ENCODE results near the gene SYT7.

SYT7 gene

DNA sequence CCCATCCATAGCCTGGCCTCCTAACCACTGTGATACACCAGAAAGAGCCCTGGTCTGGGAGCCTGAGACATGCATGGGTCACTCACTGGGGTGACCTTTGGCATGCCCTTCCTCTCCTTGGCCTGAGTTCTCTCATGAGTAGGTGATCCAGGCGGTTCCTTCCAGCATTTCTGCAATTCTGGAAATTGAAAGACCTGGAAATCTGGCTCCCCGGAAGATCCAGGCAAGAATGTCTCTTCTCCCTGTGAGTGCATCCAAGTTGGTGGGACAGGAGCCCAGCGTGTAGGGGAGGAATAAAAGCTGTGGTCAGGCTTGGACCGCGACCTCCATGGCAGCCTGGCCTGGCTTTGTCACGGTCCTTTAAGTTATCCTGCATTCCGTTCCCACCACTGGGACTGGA is 16.1 kb upstream of the SYT7 start:
- 90% methylated on average over 7 of the region's 7 CpGs for WGBS, 2 experiments
- Histone ChIP-seq H3K27me3 (ENCODE audit: control insufficient read depth, insufficient read depth, low read length, poor library complexity, severe bottlenecking) (peaks cover 11% of the 10 kb centered on the region), H3K4me3 (ENCODE audit: insufficient read depth, low read depth, low read length) (no peak overlapping the region), H3K9me3 (ENCODE audit: control insufficient read depth, low read length) (no peaks in the 10 kb centered on the region), H3K36me3 (ENCODE audit: control insufficient read depth, insufficient read depth, low read length) (no peaks in the 10 kb centered on the region), H3K27ac (ENCODE audit: insufficient read depth, low read depth, low read length, poor library complexity, severe bottlenecking) (no peak overlapping the region), H3K4me1 (ENCODE audit: control insufficient read depth, insufficient read depth, low read length) (peaks cover 11% of the 10 kb centered on the region)

DNA sequence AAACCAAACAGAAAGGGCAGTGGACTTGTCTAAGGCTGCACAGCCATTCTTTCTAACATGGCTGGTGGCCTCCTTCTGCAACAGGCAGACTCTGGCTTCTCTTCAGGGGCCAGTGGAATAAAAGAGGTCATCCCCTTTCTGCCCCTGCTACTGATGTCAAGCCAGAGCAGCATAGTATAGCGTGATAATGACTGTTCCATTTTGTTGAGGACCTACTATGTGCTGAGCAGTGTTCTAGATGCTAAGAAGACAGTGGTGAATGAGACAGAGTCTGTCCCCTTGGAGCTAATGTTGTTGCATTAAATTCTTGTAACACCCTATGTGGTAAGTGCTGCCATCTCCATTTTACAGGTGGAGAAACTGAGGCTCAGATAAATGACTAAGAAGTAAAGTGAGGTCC is 15.7 kb upstream of the SYT7 start:
- 96 to 98% methylated on average over 1 of the region's 1 CpG for WGBS, 2 experiments
- Histone ChIP-seq H3K4me1 (ENCODE audit: control insufficient read depth, insufficient read depth, low read length) (peaks cover 11% of the 10 kb centered on the region), H3K27me3 (ENCODE audit: control insufficient read depth, insufficient read depth, low read length, poor library complexity, severe bottlenecking) (peaks cover 11% of the 10 kb centered on the region), H3K27ac (ENCODE audit: insufficient read depth, low read depth, low read length, poor library complexity, severe bottlenecking) (no peak overlapping the region), H3K36me3 (ENCODE audit: control insufficient read depth, insufficient read depth, low read length) (no peaks in the 10 kb centered on the region), H3K4me3 (ENCODE audit: insufficient read depth, low read depth, low read length) (no peak overlapping the region), H3K9me3 (ENCODE audit: control insufficient read depth, low read length) (no peaks in the 10 kb centered on the region)

DNA sequence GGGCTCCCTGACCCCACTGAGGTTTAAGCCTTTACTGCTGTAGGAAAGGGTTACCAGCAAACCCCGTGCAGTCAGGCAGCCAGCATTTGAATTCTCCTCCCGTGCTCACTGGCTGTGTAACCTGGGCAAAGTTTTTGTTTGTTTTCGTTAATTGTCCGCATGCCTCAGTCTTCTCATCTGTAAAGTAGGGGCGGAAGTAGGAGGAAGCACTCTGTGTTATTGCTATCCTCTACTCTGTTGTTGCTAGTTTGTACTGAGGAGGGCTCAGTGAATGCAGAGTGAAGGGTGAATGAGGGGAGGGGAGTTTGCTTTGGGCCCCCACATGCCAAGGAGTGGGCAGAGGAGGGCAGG is 14.0 kb upstream of the SYT7 start:
- 81% methylated on average over 5 of the region's 5 CpGs for WGBS, 2 experiments
- peaks cover 7% of the 10 kb centered on the region for H3K27me3 ChIP-seq (ENCODE audit: control insufficient read depth, insufficient read depth, low read length, poor library complexity, severe bottlenecking)

DNA sequence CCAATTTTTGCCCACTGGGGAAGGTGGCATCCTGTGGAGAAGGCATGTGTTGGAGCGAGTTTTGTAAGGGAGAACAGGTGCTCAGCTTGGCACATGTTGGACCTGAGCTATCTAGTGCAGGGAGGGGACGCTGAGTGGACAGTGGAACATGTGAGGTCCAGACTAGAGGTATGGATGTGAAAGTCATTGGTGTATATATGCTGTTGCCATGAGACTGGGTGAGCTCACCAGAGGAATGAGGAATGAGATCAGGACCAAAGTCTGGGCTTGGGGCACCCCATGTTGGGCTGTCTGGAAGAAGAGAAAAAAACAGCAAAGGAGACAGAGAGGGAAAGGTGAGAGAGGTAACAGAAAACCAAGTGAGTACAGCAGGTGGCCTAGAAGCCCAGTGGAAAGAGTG is 12.3 kb upstream of the SYT7 start:
- H3K36me3 ChIP-seq (ENCODE audit: control insufficient read depth, insufficient read depth, low read length), result no peaks in the 10 kb centered on the region
- 95% methylated on average over 2 of the region's 2 CpGs for WGBS, 2 experiments
- H3K4me1 ChIP-seq (ENCODE audit: control insufficient read depth, insufficient read depth, low read length), result peaks cover 21% of the 10 kb centered on the region
- H3K27me3 ChIP-seq (ENCODE audit: control insufficient read depth, insufficient read depth, low read length, poor library complexity, severe bottlenecking), result peaks cover 18% of the 10 kb centered on the region
- H3K4me3 ChIP-seq (ENCODE audit: insufficient read depth, low read depth, low read length), result no peak overlapping the region
- no peak overlapping the region for H3K27ac ChIP-seq (ENCODE audit: insufficient read depth, low read depth, low read length, poor library complexity, severe bottlenecking)
- no peaks in the 10 kb centered on the region for H3K9me3 ChIP-seq (ENCODE audit: control insufficient read depth, low read length)

More for the DNA sequence above, 14.0 kb upstream of the SYT7 start:
- H3K4me1 ChIP-seq (ENCODE audit: control insufficient read depth, insufficient read depth, low read length), result peaks cover 11% of the 10 kb centered on the region
- no peak overlapping the region for H3K4me3 ChIP-seq (ENCODE audit: insufficient read depth, low read depth, low read length)
- H3K27ac ChIP-seq (ENCODE audit: insufficient read depth, low read depth, low read length, poor library complexity, severe bottlenecking), result no peak overlapping the region
- H3K9me3 ChIP-seq (ENCODE audit: control insufficient read depth, low read length), result no peaks in the 10 kb centered on the region
- no peaks in the 10 kb centered on the region for H3K36me3 ChIP-seq (ENCODE audit: control insufficient read depth, insufficient read depth, low read length)

DNA sequence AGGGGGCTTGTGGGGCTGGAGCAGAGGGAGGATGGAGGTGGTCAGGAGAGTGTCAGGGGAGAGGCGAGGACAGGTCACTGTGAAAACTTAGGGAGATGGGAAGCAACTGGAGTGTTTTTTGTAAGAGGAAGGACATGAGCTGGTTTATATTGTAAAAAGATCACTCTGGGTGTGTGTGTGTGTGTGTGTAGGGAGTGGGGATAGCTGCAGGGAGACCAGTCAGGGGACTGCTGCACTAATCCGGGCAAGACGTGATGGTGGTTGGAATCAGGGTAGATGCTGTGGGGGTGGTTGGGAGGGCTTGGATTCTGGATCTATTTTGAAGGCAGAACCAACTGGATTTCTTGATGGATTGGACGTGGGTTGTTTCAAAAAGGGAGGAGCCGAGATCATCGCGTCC is 11.3 kb upstream of the SYT7 start:
- Histone ChIP-seq H3K4me1 (ENCODE audit: control insufficient read depth, insufficient read depth, low read length) (peaks cover 13% of the 10 kb centered on the region), H3K9me3 (ENCODE audit: control insufficient read depth, low read length) (no peaks in the 10 kb centered on the region), H3K27ac (ENCODE audit: insufficient read depth, low read depth, low read length, poor library complexity, severe bottlenecking) (no peak overlapping the region), H3K4me3 (ENCODE audit: insufficient read depth, low read depth, low read length) (no peak overlapping the region), H3K36me3 (ENCODE audit: control insufficient read depth, insufficient read depth, low read length) (no peaks in the 10 kb centered on the region), H3K27me3 (ENCODE audit: control insufficient read depth, insufficient read depth, low read length, poor library complexity, severe bottlenecking) (peaks cover 28% of the 10 kb centered on the region)
- 85 to 89% methylated on average over 7 of the region's 7 CpGs for WGBS, 2 experiments

DNA sequence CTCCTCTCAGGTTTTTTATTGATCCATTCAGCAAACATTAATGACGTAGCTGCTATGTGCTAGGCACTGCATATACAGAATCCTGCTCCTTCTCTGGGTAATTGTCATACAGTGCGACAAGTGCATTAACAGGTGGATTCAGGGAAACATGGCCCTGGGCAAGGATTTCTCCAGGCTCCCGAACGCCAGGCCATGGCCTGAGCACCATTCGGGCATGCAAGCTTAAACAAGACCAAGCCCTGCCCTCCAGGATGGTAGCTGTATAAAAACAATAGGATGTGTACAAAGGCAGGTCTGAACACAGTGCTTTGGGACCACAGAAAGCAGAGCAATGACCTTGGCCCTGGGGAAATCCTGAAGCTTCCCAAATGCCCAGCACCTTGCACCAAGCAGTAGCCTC is 9.1 kb upstream of the SYT7 start:
- H3K27ac ChIP-seq (ENCODE audit: insufficient read depth, low read depth, low read length, poor library complexity, severe bottlenecking), result no peak overlapping the region
- H3K27me3 ChIP-seq (ENCODE audit: control insufficient read depth, insufficient read depth, low read length, poor library complexity, severe bottlenecking), result peaks cover 45% of the 10 kb centered on the region
- H3K9me3 ChIP-seq (ENCODE audit: control insufficient read depth, low read length), result no peaks in the 10 kb centered on the region
- peaks cover 15% of the 10 kb centered on the region for H3K4me1 ChIP-seq (ENCODE audit: control insufficient read depth, insufficient read depth, low read length)
- H3K36me3 ChIP-seq (ENCODE audit: control insufficient read depth, insufficient read depth, low read length), result no peaks in the 10 kb centered on the region
- 95% methylated on average over 5 of the region's 5 CpGs for WGBS, 2 experiments
- H3K4me3 ChIP-seq (ENCODE audit: insufficient read depth, low read depth, low read length), result no peak overlapping the region

DNA sequence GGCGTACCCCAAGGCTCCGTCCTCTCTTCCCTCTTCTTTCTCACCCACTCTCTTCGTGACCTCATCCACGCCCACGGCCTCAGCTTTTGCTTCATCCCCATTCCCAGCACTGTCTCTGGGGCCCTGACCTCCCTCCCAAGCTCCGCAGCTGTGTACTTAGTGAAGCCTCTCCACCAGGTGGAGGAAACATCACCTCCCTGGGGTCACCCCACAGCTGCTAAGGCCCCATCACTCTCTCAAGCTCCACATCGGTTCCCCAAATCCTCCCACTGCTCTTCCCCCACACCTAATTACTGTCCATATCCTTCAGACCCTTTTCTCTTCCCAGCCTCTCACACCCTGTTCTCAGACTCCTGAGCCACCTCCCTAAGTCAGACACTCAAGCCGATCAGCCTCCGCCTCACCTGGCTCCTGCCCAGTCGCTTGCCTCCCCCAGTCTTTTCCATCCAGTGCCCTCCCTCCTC is 7.9 kb upstream of the SYT7 start:
- WGBS, 2 experiments, result 57 to 60% methylated on average over 10 of the region's 10 CpGs
- no peak overlapping the region for H3K27ac ChIP-seq (ENCODE audit: insufficient read depth, low read depth, low read length, poor library complexity, severe bottlenecking)
- peaks cover 18% of the 10 kb centered on the region for H3K4me1 ChIP-seq (ENCODE audit: control insufficient read depth, insufficient read depth, low read length)
- no peaks in the 10 kb centered on the region for H3K36me3 ChIP-seq (ENCODE audit: control insufficient read depth, insufficient read depth, low read length)
- H3K4me3 ChIP-seq (ENCODE audit: insufficient read depth, low read depth, low read length), result peak overlapping the region; percentile 36
- H3K27me3 ChIP-seq (ENCODE audit: control insufficient read depth, insufficient read depth, low read length, poor library complexity, severe bottlenecking), result peaks cover 45% of the 10 kb centered on the region
- no peaks in the 10 kb centered on the region for H3K9me3 ChIP-seq (ENCODE audit: control insufficient read depth, low read length)

DNA sequence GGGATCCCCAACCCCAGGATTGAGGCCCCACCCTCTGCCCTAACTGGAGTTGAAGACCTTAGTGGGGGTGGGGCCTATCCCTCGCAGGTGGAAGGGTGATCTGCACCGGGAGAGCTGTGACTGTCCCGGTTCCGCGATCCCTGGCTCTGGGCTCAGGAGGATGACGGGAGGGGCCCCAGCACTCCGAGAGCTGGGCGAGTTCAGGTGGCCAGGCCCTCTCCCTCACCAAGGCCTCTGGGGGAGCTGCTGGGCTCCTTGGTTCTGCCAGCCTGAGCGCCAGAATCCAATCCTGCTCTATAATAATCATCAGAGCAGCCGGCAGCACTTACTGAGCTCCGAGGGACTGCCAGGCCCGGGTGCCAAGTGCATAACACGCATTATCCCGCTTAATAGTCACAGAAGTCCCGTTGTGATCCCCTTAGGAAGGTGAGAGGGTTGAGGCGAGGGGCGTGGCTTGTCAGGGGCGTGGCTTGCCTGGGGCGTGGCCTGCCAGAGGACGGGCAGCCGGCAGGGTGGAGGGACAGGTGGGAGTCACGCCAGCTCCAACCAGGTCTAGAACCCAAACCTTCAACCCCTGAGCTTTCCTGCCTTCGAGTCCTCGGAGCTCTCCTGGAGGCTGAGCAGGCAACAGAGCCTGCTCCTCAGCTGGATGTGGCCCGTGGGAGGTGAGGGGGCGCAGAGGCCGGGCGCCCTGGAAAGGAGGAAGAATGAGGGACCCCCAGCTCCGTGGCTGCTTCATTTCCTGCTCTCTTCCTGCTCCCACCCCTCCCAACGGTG is 7.3 kb upstream of the SYT7 start:
- no peaks in the 10 kb centered on the region for H3K36me3 ChIP-seq (ENCODE audit: control insufficient read depth, insufficient read depth, low read length)
- H3K27me3 ChIP-seq (ENCODE audit: control insufficient read depth, insufficient read depth, low read length, poor library complexity, severe bottlenecking), result peaks cover 48% of the 10 kb centered on the region
- no peaks in the 10 kb centered on the region for H3K9me3 ChIP-seq (ENCODE audit: control insufficient read depth, low read length)
- no peak overlapping the region for H3K27ac ChIP-seq (ENCODE audit: insufficient read depth, low read depth, low read length, poor library complexity, severe bottlenecking)
- peaks cover 18% of the 10 kb centered on the region for H3K4me1 ChIP-seq (ENCODE audit: control insufficient read depth, insufficient read depth, low read length)
- WGBS, 2 experiments, result 8 to 9% methylated on average over 30 of the region's 30 CpGs
- peak overlapping the region; percentile 36 for H3K4me3 ChIP-seq (ENCODE audit: insufficient read depth, low read depth, low read length)

DNA sequence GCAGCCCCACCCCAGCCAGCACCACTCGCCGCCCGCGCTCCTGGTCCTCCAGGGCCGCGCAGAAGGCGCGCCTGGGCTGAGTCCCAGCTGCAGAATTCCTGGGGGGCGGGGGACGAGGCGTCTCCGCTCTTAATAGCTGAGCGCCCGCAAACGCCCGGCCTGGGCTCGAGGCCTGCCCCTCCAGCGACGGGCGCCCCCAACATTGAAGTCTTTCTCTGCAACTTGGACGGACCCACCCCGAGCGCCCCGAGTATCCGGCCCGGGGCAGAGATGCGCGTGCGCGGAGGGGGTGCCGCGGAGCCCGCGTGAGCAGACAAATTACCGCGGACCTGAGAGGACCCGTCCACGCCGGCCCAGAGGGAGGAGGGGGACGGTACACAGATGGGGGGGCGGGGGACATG is 6.7 kb upstream of the SYT7 start:
- Histone ChIP-seq H3K4me3 (ENCODE audit: insufficient read depth, low read depth, low read length) (peak overlapping the region; percentile 36), H3K36me3 (ENCODE audit: control insufficient read depth, insufficient read depth, low read length) (no peaks in the 10 kb centered on the region), H3K9me3 (ENCODE audit: control insufficient read depth, low read length) (no peaks in the 10 kb centered on the region), H3K27ac (ENCODE audit: insufficient read depth, low read depth, low read length, poor library complexity, severe bottlenecking) (no peak overlapping the region), H3K27me3 (ENCODE audit: control insufficient read depth, insufficient read depth, low read length, poor library complexity, severe bottlenecking) (peaks cover 54% of the 10 kb centered on the region), H3K4me1 (ENCODE audit: control insufficient read depth, insufficient read depth, low read length) (peaks cover 18% of the 10 kb centered on the region)
- 1 to 2% methylated on average over 41 of the region's 41 CpGs for WGBS, 2 experiments

DNA sequence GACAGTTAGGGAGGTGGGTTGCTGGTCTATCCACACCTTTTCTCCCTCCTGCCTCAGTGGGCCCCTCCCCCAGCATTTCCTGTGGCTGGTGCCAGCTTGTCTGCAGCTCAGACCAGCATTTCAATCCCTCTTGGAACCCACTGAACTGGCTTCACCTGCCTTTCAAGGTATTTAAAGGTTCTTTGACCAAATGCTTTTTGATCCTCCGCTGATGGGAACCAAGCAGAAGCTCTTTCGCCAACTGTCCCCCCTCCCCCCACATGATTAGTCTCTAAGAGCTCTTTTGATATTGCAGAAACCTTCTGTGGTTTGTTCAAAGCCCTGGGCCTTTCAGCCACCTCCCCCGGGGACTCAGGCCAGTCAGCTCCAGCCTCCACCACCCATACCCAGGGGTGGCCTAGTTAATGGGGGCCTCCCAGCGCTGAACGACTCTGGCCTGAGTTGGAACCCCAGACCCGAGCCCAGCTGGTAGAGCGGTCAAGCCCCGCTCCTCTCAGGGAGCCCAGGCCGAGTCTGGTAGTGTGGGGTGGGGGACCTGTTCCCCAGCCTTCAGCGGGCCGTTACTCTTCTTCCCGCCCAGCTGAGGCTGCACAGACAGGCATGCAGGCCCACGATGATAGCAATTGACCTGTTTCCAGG is 6.0 kb upstream of the SYT7 start:
- 42 to 45% methylated on average over 13 of the region's 13 CpGs for WGBS, 2 experiments
- Histone ChIP-seq H3K9me3 (ENCODE audit: control insufficient read depth, low read length) (no peaks in the 10 kb centered on the region), H3K36me3 (ENCODE audit: control insufficient read depth, insufficient read depth, low read length) (no peaks in the 10 kb centered on the region), H3K27me3 (ENCODE audit: control insufficient read depth, insufficient read depth, low read length, poor library complexity, severe bottlenecking) (peaks cover 61% of the 10 kb centered on the region), H3K4me1 (ENCODE audit: control insufficient read depth, insufficient read depth, low read length) (peaks cover 18% of the 10 kb centered on the region), H3K27ac (ENCODE audit: insufficient read depth, low read depth, low read length, poor library complexity, severe bottlenecking) (no peak overlapping the region), H3K4me3 (ENCODE audit: insufficient read depth, low read depth, low read length) (no peak overlapping the region)

Data from ectodermal cell (in vitro differentiated cells).